ENCODE results near the gene RTL9. TPM values are rescaled to one million over a fixed set of nuclear protein-coding genes. Genes with fewer than 3 reads are reported as not detected.

The RTL9 gene
- total and polyA plus RNA-seq, 3 experiments from 2014 or later, result not detected

- POLR2A ChIA-PET, result interaction anchor here (1.0 to 2.2 kb wide), 4 partner anchors 11 to 113 kb away, joined by 3 to 11 read pairs (median 4); no protein-coding TSS in a partner anchor
- H3K9me3 ChIP-seq (ENCODE audit: low read length), result no peaks in the 10 kb centered on the region
- peak within 1 kb of the TSS; percentile 78 for H3K4me3 ChIP-seq (ENCODE audit: low read length)
- H3K36me3 Mint-ChIP-seq, result peaks cover 0 to 12% (median 0%) of the 10 kb centered on the region in 3 donors
- peak within 1 kb of the TSS; percentile 93 to 97 (median 96) for H3K27ac Mint-ChIP-seq
- peaks cover 0 to 7% of the 10 kb centered on the region in 2 donors for H3K27me3 Mint-ChIP-seq
- peaks cover 30 to 54% (median 44%) of the 10 kb centered on the region in 3 donors for H3K4me1 Mint-ChIP-seq
- no peaks in the 10 kb centered on the region for H3K9me3 Mint-ChIP-seq
- peak within 1 kb of the TSS; percentile 87 to 100 (median 93) for H3K4me3 Mint-ChIP-seq
- H3K27ac ChIP-seq (ENCODE audit: low read depth, low read length), result peak within 1 kb of the TSS; percentile 79
- CTCF ChIA-PET, result interaction anchor here (1.1 to 2.3 kb wide), 3 partner anchors 150 to 161 kb away, joined by 4 to 10 read pairs (median 6); no protein-coding TSS in a partner anchor
- H3K27me3 ChIP-seq (ENCODE audit: insufficient read depth, low read length, poor library complexity, severe bottlenecking), result no peaks in the 10 kb centered on the region
- peak; percentile 70 to 87 (median 81) for DNase-seq
- H3K36me3 ChIP-seq (ENCODE audit: insufficient read depth, low read length), result no peaks in the 10 kb centered on the region
- H3K4me1 ChIP-seq (ENCODE audit: insufficient read depth, low read length), result peaks cover 14% of the 10 kb centered on the region
These were observed 40.6 kb upstream of the RTL9 start, which contains the start of gene AMMECR1 for GRCh38 chrX:110317820-110318663. TSS of gene AMMECR1 (minus strand) at chrX:110318085. CDS start at chrX:110318071, 14 bp downstream.

- Histone ChIP-seq H3K36me3 (ENCODE audit: insufficient read depth, low read length) (no peaks in the 10 kb centered on the region), H3K27me3 (ENCODE audit: insufficient read depth, low read length, poor library complexity, severe bottlenecking) (no peaks in the 10 kb centered on the region), H3K4me1 (ENCODE audit: insufficient read depth, low read length) (peaks cover 14% of the 10 kb centered on the region), H3K4me3 (ENCODE audit: low read length) (peak overlapping the region; percentile 78), H3K27ac (ENCODE audit: low read depth, low read length) (peak overlapping the region; percentile 79), H3K9me3 (ENCODE audit: low read length) (no peaks in the 10 kb centered on the region)
- Mint-ChIP-seq H3K4me3 (peak overlapping the region; percentile 87 to 100 (median 93)), H3K27me3 (peaks cover 0 to 7% of the 10 kb centered on the region in 2 donors), H3K4me1 (peaks cover 25 to 48% (median 38%) of the 10 kb centered on the region in 3 donors), H3K9me3 (no peaks in the 10 kb centered on the region), H3K27ac (peak overlapping the region; percentile 61 to 97 (median 94)), H3K36me3 (peaks cover 0 to 12% (median 0%) of the 10 kb centered on the region in 3 donors)
- CTCF ChIA-PET, result interaction anchor here (2.2 to 2.3 kb wide), 2 partner anchors 151 to 157 kb away, joined by 6 to 10 read pairs; no protein-coding TSS in a partner anchor
- no peak for DNase-seq
- POLR2A ChIA-PET, result interaction anchor here (1.0 to 2.2 kb wide), 2 partner anchors 81 to 114 kb away, joined by 3 to 11 read pairs; no protein-coding TSS in a partner anchor
These were observed 40.0 kb upstream of the RTL9 start for GRCh38 chrX:110318664-110318968.

GRCh38 chrX:110320381-110320987 is 38.2 kb upstream of the RTL9 start:
- Mint-ChIP-seq H3K27me3 (peaks cover 0 to 7% of the 10 kb centered on the region in 2 donors), H3K9me3 (no peaks in the 10 kb centered on the region), H3K4me3 (no peak overlapping the region), H3K36me3 (peaks cover 0 to 12% (median 0%) of the 10 kb centered on the region in 3 donors), H3K27ac (no peak overlapping the region), H3K4me1 (peaks cover 16 to 30% (median 24%) of the 10 kb centered on the region in 3 donors)
- Histone ChIP-seq H3K4me3 (ENCODE audit: low read length) (no peak overlapping the region), H3K4me1 (ENCODE audit: insufficient read depth, low read length) (peaks cover 12% of the 10 kb centered on the region), H3K27ac (ENCODE audit: low read depth, low read length) (no peak overlapping the region), H3K9me3 (ENCODE audit: low read length) (no peaks in the 10 kb centered on the region), H3K36me3 (ENCODE audit: insufficient read depth, low read length) (no peaks in the 10 kb centered on the region), H3K27me3 (ENCODE audit: insufficient read depth, low read length, poor library complexity, severe bottlenecking) (no peaks in the 10 kb centered on the region)
- DNase-seq, result no peak
- ChIA-PET POLR2A (no interaction called here), CTCF (interaction anchor here (0.7 kb wide), 1 partner anchor 74 kb away, joined by 3 read pairs; no protein-coding TSS in a partner anchor)

- no peak overlapping the region for H3K27ac ChIP-seq (ENCODE audit: low read depth, low read length)
- no peaks in the 10 kb centered on the region for H3K9me3 ChIP-seq (ENCODE audit: low read length)
- ChIA-PET POLR2A (interaction anchor here (0.6 kb wide), 1 partner anchor 61 kb away, joined by 3 read pairs; no protein-coding TSS in a partner anchor), CTCF (interaction anchor here (0.7 kb wide), 1 partner anchor 75 kb away, joined by 3 read pairs; no protein-coding TSS in a partner anchor)
- no peak for DNase-seq
- no peaks in the 10 kb centered on the region for H3K36me3 ChIP-seq (ENCODE audit: insufficient read depth, low read length)
- H3K36me3 Mint-ChIP-seq, result peaks cover 0 to 10% (median 0%) of the 10 kb centered on the region in 3 donors
- peaks cover 12 to 24% (median 18%) of the 10 kb centered on the region in 3 donors for H3K4me1 Mint-ChIP-seq
- no peak overlapping the region for H3K27ac Mint-ChIP-seq
- H3K27me3 ChIP-seq (ENCODE audit: insufficient read depth, low read length, poor library complexity, severe bottlenecking), result no peaks in the 10 kb centered on the region
- peaks cover 7% of the 10 kb centered on the region for H3K4me1 ChIP-seq (ENCODE audit: insufficient read depth, low read length)
- H3K9me3 Mint-ChIP-seq, result no peaks in the 10 kb centered on the region
- H3K4me3 ChIP-seq (ENCODE audit: low read length), result no peak overlapping the region
- no peak overlapping the region for H3K4me3 Mint-ChIP-seq
- H3K27me3 Mint-ChIP-seq, result peaks cover 0 to 12% of the 10 kb centered on the region in 2 donors
These were observed 37.6 kb upstream of the RTL9 start for GRCh38 chrX:110321081-110321480.

- Histone ChIP-seq H3K4me1 (ENCODE audit: insufficient read depth, low read length) (peaks cover 7% of the 10 kb centered on the region), H3K36me3 (ENCODE audit: insufficient read depth, low read length) (no peaks in the 10 kb centered on the region), H3K27ac (ENCODE audit: low read depth, low read length) (no peak overlapping the region), H3K27me3 (ENCODE audit: insufficient read depth, low read length, poor library complexity, severe bottlenecking) (no peaks in the 10 kb centered on the region), H3K4me3 (ENCODE audit: low read length) (no peak overlapping the region), H3K9me3 (ENCODE audit: low read length) (no peaks in the 10 kb centered on the region)
- Mint-ChIP-seq H3K36me3 (peaks cover 0 to 10% (median 0%) of the 10 kb centered on the region in 3 donors), H3K27me3 (peaks cover 0 to 12% of the 10 kb centered on the region in 2 donors), H3K4me1 (peaks cover 11 to 19% (median 13%) of the 10 kb centered on the region in 3 donors), H3K9me3 (no peaks in the 10 kb centered on the region), H3K27ac (no peak overlapping the region), H3K4me3 (peak overlapping the region in 1 of 7 donors; percentile 28)
- CTCF ChIA-PET, result no interaction called here
- peak in 1 of 5 donors; percentile 7 for DNase-seq
- POLR2A ChIA-PET, result interaction anchor here (0.6 kb wide), 1 partner anchor 61 kb away, joined by 3 read pairs; no protein-coding TSS in a partner anchor
These were observed 37.0 kb upstream of the RTL9 start for GRCh38 chrX:110321670-110322069.

- no peak overlapping the region for H3K4me3 ChIP-seq (ENCODE audit: low read length)
- no peaks in the 10 kb centered on the region for H3K9me3 Mint-ChIP-seq
- peaks cover 0 to 12% of the 10 kb centered on the region in 2 donors for H3K27me3 Mint-ChIP-seq
- no peak for DNase-seq
- H3K4me3 Mint-ChIP-seq, result peak overlapping the region in 2 of 7 donors; percentile 18 to 30
- no peak overlapping the region for H3K27ac Mint-ChIP-seq
- ChIA-PET CTCF (no interaction called here), POLR2A (no interaction called here)
- H3K36me3 Mint-ChIP-seq, result peaks cover 0 to 4% (median 0%) of the 10 kb centered on the region in 3 donors
- peaks cover 11 to 19% (median 13%) of the 10 kb centered on the region in 3 donors for H3K4me1 Mint-ChIP-seq
- no peak overlapping the region for H3K27ac ChIP-seq (ENCODE audit: low read depth, low read length)
- H3K4me1 ChIP-seq (ENCODE audit: insufficient read depth, low read length), result peaks cover 7% of the 10 kb centered on the region
- no peaks in the 10 kb centered on the region for H3K9me3 ChIP-seq (ENCODE audit: low read length)
- H3K36me3 ChIP-seq (ENCODE audit: insufficient read depth, low read length), result no peaks in the 10 kb centered on the region
- H3K27me3 ChIP-seq (ENCODE audit: insufficient read depth, low read length, poor library complexity, severe bottlenecking), result no peaks in the 10 kb centered on the region
These were observed 36.0 kb upstream of the RTL9 start for GRCh38 chrX:110322603-110323002.

GRCh38 chrX:110326712-110327111 is 31.9 kb upstream of the RTL9 start:
- H3K27me3 Mint-ChIP-seq, result peaks cover 0 to 5% of the 10 kb centered on the region in 2 donors
- H3K4me1 Mint-ChIP-seq, result peaks cover 4 to 8% (median 5%) of the 10 kb centered on the region in 3 donors
- no peak overlapping the region for H3K4me3 ChIP-seq (ENCODE audit: low read length)
- no peaks in the 10 kb centered on the region for H3K27me3 ChIP-seq (ENCODE audit: insufficient read depth, low read length, poor library complexity, severe bottlenecking)
- H3K9me3 ChIP-seq (ENCODE audit: low read length), result no peaks in the 10 kb centered on the region
- H3K4me1 ChIP-seq (ENCODE audit: insufficient read depth, low read length), result no peaks in the 10 kb centered on the region
- H3K36me3 ChIP-seq (ENCODE audit: insufficient read depth, low read length), result no peaks in the 10 kb centered on the region
- POLR2A ChIA-PET, result no interaction called here
- H3K27ac ChIP-seq (ENCODE audit: low read depth, low read length), result no peak overlapping the region
- DNase-seq, result no peak
- no peak overlapping the region for H3K4me3 Mint-ChIP-seq
- CTCF ChIA-PET, result no interaction called here
- H3K27ac Mint-ChIP-seq, result no peak overlapping the region
- no peaks in the 10 kb centered on the region for H3K36me3 Mint-ChIP-seq
- no peaks in the 10 kb centered on the region for H3K9me3 Mint-ChIP-seq
